C4-2B (cell line): ENCODE data around the gene CASP7.

Experiments used
- H3K27ac ChIP-seq: fragments of 450-650 bp; 2 replicates; pipeline ENCODE4 v1.5.1; 2017
- CTCF ChIP-seq: fragments of 450-650 bp; conservative IDR thresholded peaks from 2 replicates; pipeline ENCODE4 v1.5.1; 2017; ENCODE audit warnings: mild to moderate bottlenecking
- ZFX ChIP-seq: fragments of 450-650 bp; IDR thresholded peaks from 2 replicates; pipeline ENCODE4 v1.6.1; 2017

Gene CASP7

GRCh38 chr10:113679463-113680189 is at the start of gene CASP7:
Gene CASP7, plus strand, starts transcription at chr10:113679912. Its CDS starts 17,582 bp downstream, at chr10:113697494.
- H3K27ac ChIP-seq = peak within 1 kb of the TSS; percentile 95
- TF ChIP-seq ZFX = no peak
- peak; percentile 54 for TF ChIP-seq CTCF

DNA sequence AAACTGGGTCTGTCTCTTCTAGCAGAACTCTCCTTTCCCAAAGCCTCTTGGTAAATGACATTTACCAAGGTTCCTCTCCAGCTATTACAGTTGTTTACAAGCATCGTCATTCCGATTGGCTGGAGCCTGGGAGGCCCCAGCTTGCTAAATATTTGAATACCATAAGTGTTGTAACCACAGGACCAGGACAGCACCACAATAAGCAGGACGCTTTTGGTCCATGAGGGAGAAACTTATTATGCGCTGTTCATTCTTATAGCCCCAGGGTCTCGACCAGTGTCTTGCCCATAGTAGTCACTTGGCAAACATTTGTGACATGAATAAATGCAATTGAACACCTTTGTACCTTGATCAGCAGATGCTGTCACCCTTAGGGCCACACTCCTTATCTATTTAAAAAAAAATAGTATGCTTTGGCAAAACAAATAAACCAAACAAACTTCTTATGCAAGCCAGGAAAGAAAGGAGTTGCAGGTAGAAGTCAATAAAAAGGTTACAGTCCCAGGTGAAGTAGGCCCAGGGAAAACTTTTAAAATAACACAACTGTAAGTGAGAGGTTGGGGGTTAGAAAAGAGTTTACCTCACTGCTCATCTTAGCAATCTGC is 48.7 kb upstream of the CASP7 start:
- no peak overlapping the region for H3K27ac ChIP-seq
- TF ChIP-seq CTCF = no peak

- H3K27ac ChIP-seq = no peak overlapping the region
- TF ChIP-seq CTCF = no peak
- TF ChIP-seq ZFX = no peak
Observed at GRCh38 chr10:113631684-113632367, 47.9 kb upstream of the CASP7 start.

GRCh38 chr10:113639966-113640365 is 39.7 kb upstream of the CASP7 start:
- H3K27ac ChIP-seq = no peak overlapping the region
- TF ChIP-seq ZFX = no peak
- TF ChIP-seq CTCF = no peak

DNA sequence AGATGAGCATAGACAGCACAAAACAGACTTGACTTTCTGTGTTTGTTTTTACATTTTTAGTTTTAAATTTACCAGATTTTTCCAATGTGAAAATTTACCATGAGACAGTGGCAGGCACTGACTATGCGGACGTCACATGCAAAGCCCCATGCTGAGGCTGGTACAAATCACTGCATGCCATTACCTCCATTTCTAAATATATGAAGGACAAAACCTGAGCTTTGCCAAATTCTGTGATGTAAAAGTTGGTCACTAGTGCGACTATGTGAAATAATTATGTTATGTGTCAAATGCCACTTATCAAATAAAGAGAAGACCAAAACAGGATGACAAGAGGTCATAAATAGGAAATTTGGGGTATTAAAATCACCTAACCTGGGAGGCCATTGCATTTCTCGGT is 38.0 kb upstream of the CASP7 start:
- no peak overlapping the region for H3K27ac ChIP-seq
- no peak for TF ChIP-seq CTCF
- no peak for TF ChIP-seq ZFX

- no peak overlapping the region for H3K27ac ChIP-seq
Observed at GRCh38 chr10:113643183-113643582, 36.5 kb upstream of the CASP7 start.

GRCh38 chr10:113644185-113645120 is 35.3 kb upstream of the CASP7 start:
- H3K27ac ChIP-seq = no peak overlapping the region
- TF ChIP-seq CTCF (no peak), ZFX (no peak)

More at GRCh38 chr10:113643183-113643582, 36.5 kb upstream of the CASP7 start:
- TF ChIP-seq ZFX = no peak
